Activated CD4-positive, alpha-beta T cell treated with anti-CD3 and anti-CD28 coated beads for 4 hours (primary cell): ENCODE data around the gene BCL11B.

Source experiments
- DNase-seq, 2 donors: peaks; one replicate each; pipeline ENCODE4 v3.0.0-alpha.2; 2020

BCL11B gene

GRCh38 chr14:99155173-99156089, 116.6 kb downstream of the BCL11B start:
- DNase-seq, result no peak

DNA sequence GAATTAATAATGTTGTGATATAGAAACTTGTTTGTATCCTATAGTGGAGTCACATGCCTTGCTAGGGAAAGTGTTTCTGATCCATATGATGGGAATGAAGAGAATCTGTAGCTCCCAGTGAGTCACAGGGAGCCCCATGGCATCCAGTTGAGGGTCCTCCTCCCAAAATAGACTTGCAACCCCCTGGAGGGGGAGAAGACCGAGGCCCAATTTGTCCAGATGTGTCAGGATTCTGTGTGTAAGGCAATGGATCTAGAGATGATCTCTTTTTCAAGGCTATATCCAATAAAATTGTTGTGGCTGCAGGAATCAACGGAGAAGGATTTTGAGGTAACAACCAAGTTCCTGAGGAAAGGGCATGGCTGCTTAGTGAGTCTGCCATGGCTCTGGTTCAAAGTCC, 121.8 kb downstream of the BCL11B start:
- DNase-seq, result no peak

GRCh38 chr14:99148861-99149610, 123.0 kb downstream of the BCL11B start:
- no peak for DNase-seq

DNA sequence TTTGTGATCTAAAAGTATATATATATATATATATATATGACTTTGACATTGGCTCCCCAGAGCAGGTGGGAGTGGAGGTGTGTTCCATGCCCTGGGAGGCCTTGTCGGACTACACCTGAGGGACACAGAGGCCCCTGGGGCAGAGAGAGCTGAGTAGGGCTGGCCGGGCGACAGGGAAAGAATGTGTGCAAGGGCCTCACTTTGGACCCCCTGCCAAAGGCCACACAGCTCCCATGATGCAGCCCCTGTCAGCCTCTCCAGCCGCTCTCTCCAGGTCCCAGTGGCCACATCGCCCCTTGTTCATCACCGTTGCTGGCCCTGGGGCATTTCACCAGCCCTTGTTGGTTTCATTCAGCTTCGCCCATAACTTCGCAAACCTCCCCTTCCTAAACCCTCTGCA, 123.9 kb downstream of the BCL11B start:
- no peak for DNase-seq

- DNase-seq, result no peak
These were observed 124.6 kb downstream of the BCL11B start for GRCh38 chr14:99147366-99147740.

- no peak for DNase-seq
These were observed 125.2 kb downstream of the BCL11B start for GRCh38 chr14:99146616-99147365.

GRCh38 chr14:99145307-99145706, 126.7 kb downstream of the BCL11B start:
- DNase-seq, result no peak

- DNase-seq, result no peak
These were observed 128.2 kb downstream of the BCL11B start for GRCh38 chr14:99143793-99144192.

- no peak for DNase-seq
These were observed 128.9 kb downstream of the BCL11B start for GRCh38 chr14:99143126-99143525.

GRCh38 chr14:99141236-99141635, 130.8 kb downstream of the BCL11B start:
- DNase-seq, result no peak

- no peak for DNase-seq
These were observed 132.8 kb downstream of the BCL11B start for GRCh38 chr14:99138999-99139865.

DNA sequence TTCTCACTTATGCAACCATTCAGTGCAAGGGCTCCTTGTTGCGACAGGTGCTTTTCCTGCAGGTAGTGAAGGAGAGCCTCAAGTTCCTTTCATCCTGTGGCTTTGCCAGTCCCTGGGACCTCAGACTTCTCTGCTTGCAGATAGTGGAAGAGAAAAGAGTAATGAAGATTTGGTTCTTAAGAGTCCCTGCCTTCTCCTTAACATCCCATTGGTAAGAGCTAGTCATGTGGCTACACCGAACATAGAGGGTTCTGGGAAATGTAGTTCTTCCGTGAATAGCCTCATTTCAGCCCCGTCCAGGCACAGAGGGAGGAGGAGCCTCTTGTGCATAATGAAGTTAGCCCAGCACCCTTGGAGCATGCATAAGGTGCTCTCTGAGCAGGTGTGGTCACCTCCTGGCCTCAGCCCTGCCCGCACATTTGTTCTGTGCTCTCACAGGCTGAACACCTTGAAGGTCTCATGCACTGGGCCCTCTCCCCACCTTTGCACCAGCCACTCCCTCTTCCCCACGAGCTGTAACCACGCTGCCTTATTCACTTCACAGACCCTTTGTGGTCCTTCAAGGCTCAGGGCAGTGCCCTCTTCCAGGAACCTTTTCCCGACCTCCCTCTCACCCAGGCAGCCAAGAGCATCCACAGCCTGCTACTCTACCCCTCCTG, 134.0 kb downstream of the BCL11B start:
- DNase-seq, result no peak

GRCh38 chr14:99137001-99137700, 134.8 kb downstream of the BCL11B start:
- no peak for DNase-seq

GRCh38 chr14:99136401-99136800, 135.6 kb downstream of the BCL11B start:
- no peak for DNase-seq

- DNase-seq, result no peak
These were observed 136.0 kb downstream of the BCL11B start for GRCh38 chr14:99136047-99136400.

- DNase-seq, result no peak
These were observed 137.4 kb downstream of the BCL11B start for GRCh38 chr14:99134516-99135046.

DNA sequence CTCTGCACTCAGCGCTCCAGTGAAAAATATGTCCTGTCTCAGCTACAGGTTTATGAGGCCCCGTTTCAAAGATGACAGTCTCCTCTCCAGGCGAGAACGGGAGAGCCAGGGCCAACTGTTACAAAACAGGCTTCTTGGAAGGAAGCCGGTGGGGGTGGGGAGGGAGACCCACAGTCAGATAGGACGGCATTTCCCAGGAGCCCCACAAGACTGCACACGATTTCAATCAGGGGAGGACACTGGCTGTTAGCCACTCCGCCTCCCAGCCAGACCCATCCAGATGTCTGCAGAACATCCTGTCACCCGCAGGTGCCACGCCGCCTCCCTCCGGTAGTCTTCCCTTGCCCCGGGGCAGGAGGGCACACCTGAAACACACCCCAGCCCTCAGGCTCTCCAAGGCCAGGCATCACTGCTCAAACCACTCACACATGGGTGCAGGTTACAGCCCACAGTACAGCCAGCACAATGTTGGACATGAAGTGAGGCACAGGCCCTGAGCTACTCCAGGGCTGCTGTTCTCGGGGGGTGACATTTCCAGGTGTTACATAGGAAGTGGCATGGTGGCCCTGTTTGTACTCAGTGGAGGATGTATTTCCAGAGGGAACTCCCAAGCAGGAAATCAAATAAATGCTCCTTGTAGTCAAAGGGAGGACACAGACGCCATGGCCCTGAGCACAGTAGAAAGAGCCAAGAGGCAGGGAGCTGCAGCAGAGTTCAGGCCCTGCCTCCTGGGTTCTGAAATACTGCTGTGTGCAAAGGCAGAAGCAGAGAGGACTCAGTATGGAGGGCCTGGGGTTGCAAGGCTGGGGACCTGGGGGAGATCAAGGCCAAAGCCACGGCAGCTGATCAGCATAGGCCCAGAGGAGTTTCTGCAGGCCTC, 138.1 kb downstream of the BCL11B start:
- DNase-seq, result no peak

DNA sequence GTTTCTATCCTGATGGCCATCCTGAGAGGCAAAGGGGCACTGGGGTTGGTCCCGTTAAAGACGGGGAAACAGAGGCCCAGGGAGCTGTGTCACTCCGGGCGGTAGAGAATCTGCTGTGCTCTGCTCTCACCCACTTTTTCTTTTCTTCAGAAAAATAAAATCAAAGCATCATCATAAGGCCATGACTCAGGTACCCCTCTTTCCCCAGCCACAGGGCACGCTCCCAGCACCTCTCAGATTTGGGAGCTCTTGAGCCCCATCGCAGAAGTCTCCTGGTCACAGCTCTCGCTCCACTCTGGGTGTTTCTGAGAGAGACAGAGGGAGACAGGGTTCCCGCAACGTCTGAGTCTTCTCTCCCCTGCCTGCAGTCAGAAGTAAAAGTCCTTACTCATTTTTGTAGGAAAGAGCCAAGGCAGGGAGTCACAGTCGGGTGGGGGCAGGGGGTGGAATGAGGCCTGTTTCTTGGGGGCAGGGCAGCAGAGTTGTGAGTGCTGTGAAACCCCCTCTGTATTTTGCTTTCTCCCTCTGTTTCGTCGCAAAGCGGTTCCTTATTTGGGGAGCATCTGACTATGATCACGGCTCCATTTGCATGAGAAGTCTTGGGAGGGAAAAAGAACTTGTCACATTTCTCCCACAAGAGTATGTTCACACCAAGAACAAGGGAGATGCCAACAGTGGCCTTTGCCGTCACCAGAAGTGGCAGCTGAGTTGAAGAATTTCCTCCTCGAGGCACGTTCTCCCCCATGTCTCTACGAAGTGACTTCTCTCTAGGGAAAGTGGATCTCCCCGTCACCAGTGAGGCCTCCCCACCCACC, 139.0 kb downstream of the BCL11B start:
- no peak for DNase-seq
